ENCODE results near the gene PLXNB3. TPM values are rescaled to one million over a fixed set of nuclear protein-coding genes. Genes with fewer than 3 reads are reported as not detected.

PLXNB3 gene
- total and polyA plus RNA-seq, 2 experiments from 2014 or later: 0.70 to 4.1 TPM

GRCh38 chrX:153731117-153731844 is 32.8 kb upstream of the PLXNB3 start (continued):
- TF ChIP-seq, protein P1, sequence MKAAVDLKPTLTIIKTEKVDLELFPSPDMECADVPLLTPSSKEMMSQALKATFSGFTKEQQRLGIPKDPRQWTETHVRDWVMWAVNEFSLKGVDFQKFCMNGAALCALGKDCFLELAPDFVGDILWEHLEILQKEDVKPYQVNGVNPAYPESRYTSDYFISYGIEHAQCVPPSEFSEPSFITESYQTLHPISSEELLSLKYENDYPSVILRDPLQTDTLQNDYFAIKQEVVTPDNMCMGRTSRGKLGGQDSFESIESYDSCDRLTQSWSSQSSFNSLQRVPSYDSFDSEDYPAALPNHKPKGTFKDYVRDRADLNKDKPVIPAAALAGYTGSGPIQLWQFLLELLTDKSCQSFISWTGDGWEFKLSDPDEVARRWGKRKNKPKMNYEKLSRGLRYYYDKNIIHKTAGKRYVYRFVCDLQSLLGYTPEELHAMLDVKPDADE (IDR thresholded peaks at IDR 0.05): no peak
- TF ChIP-seq CREB1 (CRISPR knock-in tag; IDR thresholded peaks at IDR 0.05; ENCODE audit: low read depth) (no peak), NANOG (IDR thresholded peaks at IDR 0.05; ENCODE audit: borderline replicate concordance) (no peak), POLR2AphosphoS5 (IDR thresholded peaks at IDR 0.05; ENCODE audit: low read depth) (no peak), JUNB (IDR thresholded peaks at IDR 0.05; ENCODE audit: unreplicated experiment) (no peak)

DNA sequence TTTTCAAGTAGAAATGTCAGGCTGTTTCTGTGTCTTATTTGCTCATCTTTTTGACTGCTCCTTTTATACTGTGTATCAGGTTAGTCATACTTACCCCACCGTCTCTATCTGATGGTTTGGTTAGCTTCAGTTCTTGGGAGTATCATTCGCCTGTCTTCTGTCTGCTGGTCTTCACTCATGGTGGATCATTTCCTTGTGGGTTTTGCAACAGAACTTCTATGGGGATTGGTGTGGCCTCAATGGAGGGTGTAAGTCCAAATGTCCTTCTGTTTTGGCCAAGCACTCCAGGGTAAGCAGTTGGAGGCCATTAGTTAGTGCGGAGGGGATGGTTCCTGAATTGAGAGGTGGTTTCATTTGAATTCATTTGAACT is 32.2 kb upstream of the PLXNB3 start:
- ATAC-seq: no peak
- H3K27me3 Mint-ChIP-seq (ENCODE audit: insufficient read depth, low read depth, poor library complexity): peaks cover 5% of the 10 kb centered on the region
- Histone ChIP-seq H3K4me2 (no peak overlapping the region), H3K36me3 (ENCODE audit: insufficient read depth) (no peaks in the 10 kb centered on the region), H3F3A (replicated peaks; ENCODE audit: low read depth) (no peaks in the 10 kb centered on the region), H3K4me1 (ENCODE audit: insufficient read depth) (peaks cover 7% of the 10 kb centered on the region; the same call in 1 of the 2 replicates), H4K20me1 (replicated peaks; ENCODE audit: insufficient read depth) (no peaks in the 10 kb centered on the region), H3K27me3 (ENCODE audit: insufficient read depth) (no peaks in the 10 kb centered on the region), H3K79me2 (replicated peaks; ENCODE audit: insufficient read depth) (no peaks in the 10 kb centered on the region), H2AFZ (no peak overlapping the region), H3K4me3 (no peak overlapping the region), H3K27ac (ENCODE audit: low read depth) (no peak overlapping the region), H3K9me2 (ENCODE audit: insufficient read depth) (no peaks in the 10 kb centered on the region)
- H3K9me3 Mint-ChIP-seq: peaks cover 2% of the 10 kb centered on the region; the same call in 1 of the 3 replicates
- no peak for DNase-seq (ENCODE audit: low spot score)
- H3K27ac Mint-ChIP-seq: no peak overlapping the region
- H3K36me3 Mint-ChIP-seq (ENCODE audit: low read depth): peaks cover 9% of the 10 kb centered on the region; the same call in 1 of the 3 replicates
- H3K4me1 Mint-ChIP-seq: peaks cover 21% of the 10 kb centered on the region
- no peak overlapping the region for H3K4me3 Mint-ChIP-seq
- TF ChIP-seq REST (IDR thresholded peaks at IDR 0.05; ENCODE audit: unreplicated experiment): no peak
- TF ChIP-seq, protein P2, sequence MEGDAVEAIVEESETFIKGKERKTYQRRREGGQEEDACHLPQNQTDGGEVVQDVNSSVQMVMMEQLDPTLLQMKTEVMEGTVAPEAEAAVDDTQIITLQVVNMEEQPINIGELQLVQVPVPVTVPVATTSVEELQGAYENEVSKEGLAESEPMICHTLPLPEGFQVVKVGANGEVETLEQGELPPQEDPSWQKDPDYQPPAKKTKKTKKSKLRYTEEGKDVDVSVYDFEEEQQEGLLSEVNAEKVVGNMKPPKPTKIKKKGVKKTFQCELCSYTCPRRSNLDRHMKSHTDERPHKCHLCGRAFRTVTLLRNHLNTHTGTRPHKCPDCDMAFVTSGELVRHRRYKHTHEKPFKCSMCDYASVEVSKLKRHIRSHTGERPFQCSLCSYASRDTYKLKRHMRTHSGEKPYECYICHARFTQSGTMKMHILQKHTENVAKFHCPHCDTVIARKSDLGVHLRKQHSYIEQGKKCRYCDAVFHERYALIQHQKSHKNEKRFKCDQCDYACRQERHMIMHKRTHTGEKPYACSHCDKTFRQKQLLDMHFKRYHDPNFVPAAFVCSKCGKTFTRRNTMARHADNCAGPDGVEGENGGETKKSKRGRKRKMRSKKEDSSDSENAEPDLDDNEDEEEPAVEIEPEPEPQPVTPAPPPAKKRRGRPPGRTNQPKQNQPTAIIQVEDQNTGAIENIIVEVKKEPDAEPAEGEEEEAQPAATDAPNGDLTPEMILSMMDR (conservative IDR thresholded peaks at IDR 0.05; ENCODE audit: low read depth in 2 of 2): no peak

Data from GM23338 (cell line).